Stimulated activated memory B cell treated with anti-CD40 and anti-IgM and Interleukin-4, amounts not matched to agents 10 μg/mL and 1 μg/mL and 100 μg/mL, for 72 hours (primary cell): ENCODE measurements around the gene CAPS.
"Not testable (repeated sequence)": the region's sequence is repeated elsewhere in the genome, so short reads cannot be mapped to it uniquely, and the experiment has no call there.

ENCODE experiments used
- ATAC-seq: fragments of 150-1000 bp; cut with Tn5 transposase; 2 replicates; pipeline ENCODE4 v1.10.0; 2021
- H3K27ac Mint-ChIP-seq: one replicate; pipeline ENCODE4 v1.8.0; 2022; ENCODE audit warnings: mild to moderate bottlenecking, mixed read lengths
- H3K27me3 Mint-ChIP-seq: one replicate; pipeline ENCODE4 v1.8.0; 2022; ENCODE audit warnings: mixed read lengths
- H3K36me3 Mint-ChIP-seq: one replicate; pipeline ENCODE4 v1.8.0; 2022; ENCODE audit warnings: mixed read lengths
- H3K4me1 Mint-ChIP-seq: one replicate; pipeline ENCODE4 v1.8.0; 2022; ENCODE audit warnings: mixed read lengths
- H3K4me3 Mint-ChIP-seq: one replicate; pipeline ENCODE4 v1.8.0; 2022; ENCODE audit warnings: mild to moderate bottlenecking, moderate library complexity, mixed read lengths
- H3K9me3 Mint-ChIP-seq: one replicate; pipeline ENCODE4 v1.8.0; 2022; ENCODE audit warnings: mixed read lengths

Gene CAPS

DNA sequence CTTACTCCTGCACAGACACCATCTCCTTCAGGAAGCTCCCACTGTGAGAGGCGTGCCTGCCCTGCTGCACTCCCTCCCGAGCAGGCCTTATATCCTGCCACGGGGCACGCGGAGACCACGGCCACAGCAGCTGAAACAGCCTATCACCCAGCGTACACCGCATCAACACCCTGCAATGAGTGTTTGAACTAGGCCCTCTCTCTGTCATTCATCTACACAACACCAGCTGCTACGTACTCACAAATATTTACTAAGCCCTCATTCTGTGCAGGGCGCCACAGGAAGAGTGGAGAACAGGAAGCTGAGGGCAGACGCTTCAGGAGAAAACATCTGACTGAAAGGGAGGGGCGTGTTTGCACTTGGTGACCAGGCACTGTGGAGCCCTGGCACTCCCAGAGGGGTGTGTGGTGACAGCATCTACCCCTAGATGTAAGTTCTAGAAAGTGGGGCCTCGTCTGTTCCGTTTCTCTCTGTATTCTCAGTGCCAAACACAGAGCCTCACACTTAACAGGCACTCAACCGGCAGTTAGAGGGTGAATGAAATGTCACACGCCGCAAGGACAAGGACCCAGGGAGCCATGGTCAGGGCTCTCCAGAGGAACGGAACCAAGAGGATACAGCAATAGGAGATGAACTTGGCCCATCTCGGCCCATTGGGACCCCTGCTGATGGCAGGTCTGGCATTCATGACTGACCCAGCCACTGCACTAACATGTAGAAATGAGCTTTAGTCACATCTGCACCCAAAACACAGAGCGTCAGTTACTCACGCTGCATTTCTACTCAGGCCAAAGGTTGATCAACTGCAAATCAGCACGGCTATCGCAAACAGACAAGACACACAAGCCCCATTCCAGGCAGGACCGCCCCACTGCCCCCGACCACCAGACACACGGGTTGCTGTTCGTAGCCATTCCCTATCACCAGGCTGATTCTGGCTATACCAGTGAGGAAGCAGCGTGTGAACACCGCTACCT, 48.2 kb downstream of the CAPS start:
- peaks cover 72% of the 10 kb centered on the region for H3K4me1 Mint-ChIP-seq
- ATAC-seq, result peak; percentile 87

DNA sequence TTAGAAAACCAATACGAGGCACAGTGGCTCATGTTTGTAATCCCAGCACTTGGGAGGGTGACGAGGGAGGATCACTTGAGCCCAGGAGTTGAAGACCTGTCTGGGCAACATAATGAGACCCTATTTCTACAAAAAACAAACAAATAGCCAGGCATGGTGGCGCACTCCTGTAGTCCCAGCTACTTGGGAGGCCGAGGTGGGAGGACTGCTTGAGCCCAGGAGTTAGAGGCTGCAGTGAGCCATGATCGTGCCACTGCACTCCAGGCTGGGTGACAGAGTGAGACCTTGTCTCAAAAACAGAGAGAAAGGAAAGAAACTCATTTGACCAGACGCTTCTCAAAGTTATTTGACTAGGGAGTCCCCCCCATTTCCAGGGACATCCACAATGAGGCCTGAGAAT, 49.2 kb downstream of the CAPS start:
- Mint-ChIP-seq H3K4me1 (peaks cover 82% of the 10 kb centered on the region), H3K27ac (peak overlapping the region; percentile 86), H3K36me3 (peaks cover 12% of the 10 kb centered on the region)
- not testable (repeated sequence) for H3K4me3 Mint-ChIP-seq, ATAC-seq, H3K9me3 Mint-ChIP-seq, H3K27me3 Mint-ChIP-seq

More for the DNA sequence above, 48.2 kb downstream of the CAPS start:
- Mint-ChIP-seq H3K9me3 (no peaks in the 10 kb centered on the region), H3K4me3 (peak overlapping the region; percentile 51), H3K36me3 (peaks cover 8% of the 10 kb centered on the region), H3K27ac (peak overlapping the region; percentile 86), H3K27me3 (no peaks in the 10 kb centered on the region)

DNA sequence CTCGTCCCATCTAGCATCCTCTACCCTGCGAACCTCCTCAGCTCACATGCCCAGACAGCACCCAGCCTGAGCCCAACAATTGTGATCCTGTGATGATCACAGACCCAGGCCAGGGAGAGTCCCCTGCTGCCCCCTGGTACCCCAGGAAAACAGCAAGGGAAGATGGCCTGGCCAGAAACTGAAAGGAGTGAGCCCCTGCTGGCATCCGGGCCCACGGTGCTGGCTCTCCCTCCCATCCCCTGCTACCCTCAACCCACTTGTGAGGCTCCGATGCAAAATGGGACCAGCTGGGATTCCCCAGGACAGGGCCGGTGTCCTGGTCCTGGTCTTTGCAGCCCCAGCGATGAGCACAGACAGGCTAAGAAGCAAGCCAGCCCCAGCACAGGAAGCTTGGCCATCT, 49.8 kb downstream of the CAPS start:
- Mint-ChIP-seq H3K4me1 (peaks cover 86% of the 10 kb centered on the region), H3K27ac (peak overlapping the region; percentile 48), H3K9me3 (no peaks in the 10 kb centered on the region), H3K4me3 (no peak overlapping the region), H3K36me3 (peaks cover 12% of the 10 kb centered on the region), H3K27me3 (no peaks in the 10 kb centered on the region)
- no peak for ATAC-seq

DNA sequence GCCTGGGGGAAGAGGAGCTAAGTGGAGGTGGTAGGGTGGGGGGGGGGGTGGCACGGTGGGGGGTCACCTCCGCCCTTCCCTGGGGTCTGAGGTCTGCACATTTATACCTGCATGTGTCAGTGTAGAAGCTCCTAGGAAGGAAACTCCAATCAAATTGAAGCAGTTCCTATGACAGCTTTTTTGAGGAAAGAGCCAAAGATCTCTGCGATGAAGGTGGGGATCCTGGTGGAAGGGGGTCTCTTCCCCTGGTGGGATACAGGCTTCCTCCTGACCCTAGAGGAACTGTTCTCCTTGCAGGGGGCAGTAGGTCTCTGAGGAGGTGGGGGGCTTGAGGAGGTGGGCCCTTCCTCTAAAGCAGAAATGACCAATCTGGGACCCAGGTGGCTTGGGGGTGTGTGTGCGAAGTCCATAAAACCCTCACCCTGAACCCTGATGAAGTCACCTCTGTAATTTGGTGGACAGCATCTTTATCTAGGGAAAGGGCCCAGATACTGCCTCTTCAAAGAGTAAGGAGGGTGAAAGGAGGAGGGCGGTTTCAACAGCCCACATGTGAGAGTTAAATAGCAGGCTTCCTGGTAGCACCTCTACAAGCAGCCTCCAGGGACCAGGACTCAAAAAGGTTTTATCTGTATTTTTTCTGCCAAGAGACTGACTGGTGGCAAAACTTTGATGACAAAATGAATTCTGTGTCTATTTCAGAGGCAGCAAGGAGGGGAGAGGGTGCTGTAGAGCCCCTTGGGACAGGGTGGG, 50.9 kb downstream of the CAPS start:
- no peaks in the 10 kb centered on the region for H3K27me3 Mint-ChIP-seq
- peak overlapping the region; percentile 48 for H3K27ac Mint-ChIP-seq
- H3K4me3 Mint-ChIP-seq, result no peak overlapping the region

More for the DNA sequence above, 50.9 kb downstream of the CAPS start:
- H3K36me3 Mint-ChIP-seq, result peaks cover 12% of the 10 kb centered on the region
- no peaks in the 10 kb centered on the region for H3K9me3 Mint-ChIP-seq
- H3K4me1 Mint-ChIP-seq, result peaks cover 88% of the 10 kb centered on the region
- ATAC-seq, result no peak
